Neural progenitor cell (in vitro differentiated cells): ENCODE data around the gene IBSP. TPM values are rescaled to one million over a fixed set of nuclear protein-coding genes. Genes with fewer than 3 reads are reported as not detected.

Experiments used
- DNase-seq: peaks from one replicate; pipeline ENCODE4 v3.0.0-alpha.2; 2016; ENCODE audit warnings: low spot score
- H2AFZ ChIP-seq: fragments of 200-600 bp; sonication (generic); replicated peaks from 2 replicates; pipeline ENCODE4 v1.6.1; 2016; ENCODE audit warnings: antibody characterized with exemption
- H3F3A ChIP-seq: fragments of 200-600 bp; sonication (generic); 2 replicates; pipeline ENCODE4 v1.6.1; 2016; ENCODE audit warnings: antibody characterized with exemption, low read depth
- H3K27ac ChIP-seq: fragments of 200-600 bp; sonication (generic); 2 replicates; pipeline ENCODE4 v1.5.1; 2016; ENCODE audit warnings: mild to moderate bottlenecking
- H3K27me3 ChIP-seq: fragments of 200-600 bp; sonication (generic); 2 replicates; pipeline ENCODE4 v1.6.1; 2016; ENCODE audit warnings: mild to moderate bottlenecking, moderate library complexity
- H3K36me3 ChIP-seq: fragments of 200-600 bp; sonication (generic); 2 replicates; pipeline ENCODE4 v1.5.1; 2016
- H3K4me1 ChIP-seq: fragments of 200-600 bp; sonication (generic); 2 replicates; pipeline ENCODE4 v1.6.1; 2016; ENCODE audit warnings: mixed run types
- H3K4me2 ChIP-seq: fragments of 200-600 bp; sonication (generic); 2 replicates; pipeline ENCODE4 v1.6.1; 2016
- H3K4me3 ChIP-seq: fragments of 200-600 bp; sonication (generic); 2 replicates; pipeline ENCODE4 v1.5.1; 2016
- H3K79me2 ChIP-seq: fragments of 200-600 bp; sonication (generic); 2 replicates; pipeline ENCODE4 v1.6.1; 2016; ENCODE audit warnings: low read depth
- H3K9ac ChIP-seq: fragments of 200-600 bp; sonication (generic); 2 replicates; pipeline ENCODE4 v1.6.1; 2016
- H3K9me3 ChIP-seq: fragments of 200-600 bp; sonication (generic); 2 replicates; pipeline ENCODE4 v1.5.1; 2016; ENCODE audit warnings: low read depth
- H4K20me1 ChIP-seq: fragments of 200-600 bp; sonication (generic); 2 replicates; pipeline ENCODE4 v1.6.1; 2016; ENCODE audit warnings: low read depth
- H3K27ac Mint-ChIP-seq: 3 replicates; pipeline ENCODE4 v1.8.0; 2021; ENCODE audit warnings: mixed read lengths
- H3K27me3 Mint-ChIP-seq: 2 replicates; pipeline ENCODE4 v1.8.0; 2022; ENCODE audit warnings: low read depth, mild to moderate bottlenecking, inconsistent platforms, moderate library complexity, mixed read lengths; ENCODE audit not compliant: insufficient read depth
- H3K36me3 Mint-ChIP-seq: 3 replicates; pipeline ENCODE4 v1.8.0; 2021; ENCODE audit warnings: mixed read lengths
- H3K4me1 Mint-ChIP-seq: 3 replicates; pipeline ENCODE4 v1.8.0; 2021; ENCODE audit warnings: mixed read lengths
- H3K4me3 Mint-ChIP-seq: 3 replicates; pipeline ENCODE4 v1.8.0; 2021; ENCODE audit warnings: mild to moderate bottlenecking, moderate library complexity, mixed read lengths
- H3K9me3 Mint-ChIP-seq: 3 replicates; pipeline ENCODE4 v1.8.0; 2020; ENCODE audit warnings: mixed read lengths
- CTCF ChIP-seq: fragments of 200-600 bp; sonication (generic); IDR thresholded peaks from 2 replicates; pipeline ENCODE4 v1.5.1; 2017; ENCODE audit warnings: antibody characterized with exemption, mild to moderate bottlenecking
- EZH2 ChIP-seq: fragments of 200-600 bp; sonication (generic); IDR thresholded peaks from 2 replicates; pipeline ENCODE4 v1.6.1; 2017; ENCODE audit warnings: antibody characterized with exemption, mild to moderate bottlenecking, moderate library complexity
- EZH2phosphoT487 ChIP-seq: fragments of 200-600 bp; sonication (generic); IDR thresholded peaks from 2 replicates; pipeline ENCODE4 v1.6.1; 2017; ENCODE audit warnings: antibody characterized with exemption
- total RNA-seq: library from RNA; depleted of rRNA; stranded (reverse); fragments of >200 nt; gene quantifications from 2 replicates; pipeline ENCODE4 v1.2.3, GENCODE V29; 2015; ENCODE audit warnings: low replicate concordance

Gene IBSP
- total RNA-seq, 1 donor from 2014 or later = not detected

- Mint-ChIP-seq H3K4me3 (no peak overlapping the region), H3K36me3 (no peaks in the 10 kb centered on the region), H3K4me1 (no peaks in the 10 kb centered on the region), H3K27me3 (no peaks in the 10 kb centered on the region), H3K27ac (no peak overlapping the region), H3K9me3 (no peaks in the 10 kb centered on the region)
- Histone ChIP-seq H3K27ac (no peak overlapping the region), H3K4me2 (no peak overlapping the region), H3K79me2 (no peaks in the 10 kb centered on the region), H2AFZ (no peak overlapping the region), H3K9ac (no peak overlapping the region), H3K36me3 (no peaks in the 10 kb centered on the region), H3K4me3 (no peak overlapping the region), H3K9me3 (no peaks in the 10 kb centered on the region), H3K27me3 (no peaks in the 10 kb centered on the region), H4K20me1 (no peaks in the 10 kb centered on the region), H3F3A (no peaks in the 10 kb centered on the region), H3K4me1 (no peaks in the 10 kb centered on the region)
- DNase-seq = no peak
- TF ChIP-seq CTCF (no peak), EZH2 (no peak), EZH2phosphoT487 (no peak)
Observed at GRCh38 chr4:87785731-87786509, 13.4 kb upstream of the IBSP start.

GRCh38 chr4:87802858-87803257, 3.5 kb downstream of the IBSP start:
- H3K27me3 Mint-ChIP-seq = no peaks in the 10 kb centered on the region
- H3K4me3 Mint-ChIP-seq = no peak overlapping the region
- TF ChIP-seq CTCF (no peak), EZH2 (no peak), EZH2phosphoT487 (no peak)
- no peak overlapping the region for H2AFZ ChIP-seq
- no peaks in the 10 kb centered on the region for H3K79me2 ChIP-seq
- H3K36me3 Mint-ChIP-seq = no peaks in the 10 kb centered on the region
- H3F3A ChIP-seq = no peaks in the 10 kb centered on the region
- no peaks in the 10 kb centered on the region for H3K9me3 Mint-ChIP-seq
- no peak overlapping the region for H3K9ac ChIP-seq
- H3K36me3 ChIP-seq = no peaks in the 10 kb centered on the region
- no peak overlapping the region for H3K27ac Mint-ChIP-seq
- no peaks in the 10 kb centered on the region for H4K20me1 ChIP-seq
- H3K4me3 ChIP-seq = no peak overlapping the region
- no peak for DNase-seq
- H3K27ac ChIP-seq = no peak overlapping the region
- H3K27me3 ChIP-seq = no peaks in the 10 kb centered on the region
- H3K9me3 ChIP-seq = no peaks in the 10 kb centered on the region
- no peaks in the 10 kb centered on the region for H3K4me1 ChIP-seq
- H3K4me2 ChIP-seq = no peak overlapping the region
- H3K4me1 Mint-ChIP-seq = no peaks in the 10 kb centered on the region

GRCh38 chr4:87803421-87803820, 4.1 kb downstream of the IBSP start:
- Mint-ChIP-seq H3K9me3 (no peaks in the 10 kb centered on the region), H3K27me3 (no peaks in the 10 kb centered on the region), H3K4me3 (no peak overlapping the region), H3K27ac (no peak overlapping the region), H3K36me3 (no peaks in the 10 kb centered on the region), H3K4me1 (no peaks in the 10 kb centered on the region)
- Histone ChIP-seq H3K4me3 (no peak overlapping the region), H2AFZ (no peak overlapping the region), H3K9ac (no peak overlapping the region), H3K4me1 (no peaks in the 10 kb centered on the region), H3K9me3 (no peaks in the 10 kb centered on the region), H3K36me3 (no peaks in the 10 kb centered on the region), H4K20me1 (no peaks in the 10 kb centered on the region), H3K79me2 (no peaks in the 10 kb centered on the region), H3K27me3 (no peaks in the 10 kb centered on the region), H3K27ac (no peak overlapping the region), H3K4me2 (no peak overlapping the region), H3F3A (no peaks in the 10 kb centered on the region)
- no peak for TF ChIP-seq EZH2phosphoT487
- no peak for TF ChIP-seq EZH2
- no peak for TF ChIP-seq CTCF
- DNase-seq = no peak
